ENCODE data around the gene ARX. TPM values are rescaled to one million over a fixed set of nuclear protein-coding genes. Genes with fewer than 3 reads are reported as not detected.

Gene ARX
- total and polyA plus RNA-seq, 12 donors, result 0.13 TPM; not detected in 11

- no peak for ATAC-seq
- no peaks in the 10 kb centered on the region for H3K36me3 ChIP-seq
- H3K9me3 ChIP-seq, result no peaks in the 10 kb centered on the region
- WGBS, 2 donors, result 82 to 92% methylated on average over 1 of the region's 1 CpG
- no peak overlapping the region for H3K27ac ChIP-seq
- no peak for DNase-seq
- H3K27me3 ChIP-seq, result no peaks in the 10 kb centered on the region
- no peak overlapping the region for H3K4me3 ChIP-seq
- no peaks in the 10 kb centered on the region for H3K4me1 ChIP-seq
- TF ChIP-seq CTCF (IDR thresholded peaks at IDR 0.05), result no peak
- intact Hi-C loops (cut with DNase I), result no loop called here
These were observed 54.0 kb downstream of the ARX start for GRCh38 chrX:24961809-24962208.

GRCh38 chrX:24956828-24957227 lies 58.9 kb downstream of the ARX start:
- TF ChIP-seq CTCF (IDR thresholded peaks at IDR 0.05), result no peak
- ATAC-seq, result no peak

GRCh38 chrX:24955372-24955930 lies 60.3 kb downstream of the ARX start:
- no peak overlapping the region for H3K27ac ChIP-seq
- no peak for ATAC-seq
- DNase-seq, result no peak
- no peaks in the 10 kb centered on the region for H3K9me3 ChIP-seq
- no peaks in the 10 kb centered on the region for H3K4me1 ChIP-seq
- H3K36me3 ChIP-seq, result no peaks in the 10 kb centered on the region
- H3K4me3 ChIP-seq, result no peak overlapping the region
- TF ChIP-seq CTCF (IDR thresholded peaks at IDR 0.05), result no peak
- peaks cover 0 to 9% (median 0%) of the 10 kb centered on the region in 7 donors for H3K27me3 ChIP-seq
- intact Hi-C loops (cut with DNase I), result no loop called here
- 100% methylated on average over 2 of the region's 2 CpGs for WGBS, 2 donors

More at GRCh38 chrX:24956828-24957227, 58.9 kb downstream of the ARX start:
- DNase-seq, result no peak
- intact Hi-C loops (cut with DNase I), result no loop called here
- peaks cover 0 to 6% (median 0%) of the 10 kb centered on the region in 7 donors for H3K27me3 ChIP-seq
- no peak overlapping the region for H3K27ac ChIP-seq
- no peaks in the 10 kb centered on the region for H3K36me3 ChIP-seq
- no peak overlapping the region for H3K4me3 ChIP-seq
- no peaks in the 10 kb centered on the region for H3K4me1 ChIP-seq
- H3K9me3 ChIP-seq, result no peaks in the 10 kb centered on the region

- no peaks in the 10 kb centered on the region for H3K4me1 ChIP-seq
- no peaks in the 10 kb centered on the region for H3K9me3 ChIP-seq
- no peak overlapping the region for H3K4me3 ChIP-seq
- ATAC-seq (no peak), DNase-seq (no peak)
- TF ChIP-seq CTCF (IDR thresholded peaks at IDR 0.05), result no peak
- H3K27me3 ChIP-seq, result peaks cover 0 to 9% (median 0%) of the 10 kb centered on the region in 7 donors
- intact Hi-C loops (cut with DNase I), result no loop called here
- 90 to 100% methylated on average over 2 of the region's 2 CpGs for WGBS, 2 donors
- H3K36me3 ChIP-seq, result no peaks in the 10 kb centered on the region
- no peak overlapping the region for H3K27ac ChIP-seq
These were observed 61.0 kb downstream of the ARX start for GRCh38 chrX:24954732-24955131.

Data from heart right ventricle (tissue), 16 donors.